GM12892 (cell line): Measurements from ENCODE around the gene USP53.

ENCODE experiments used
- POLR2A ChIP-seq: IDR thresholded peaks from 2 replicates; pipeline ENCODE4 v1.6.1; 2011; ENCODE audit warnings: low read depth, low read length, control low read depth
- POLR2AphosphoS5 ChIP-seq: IDR thresholded peaks from 2 replicates; pipeline ENCODE4 v1.6.1; 2011; ENCODE audit warnings: low read depth, low read length, control low read depth
- TAF1 ChIP-seq: IDR thresholded peaks from 2 replicates; pipeline ENCODE4 v1.6.1; 2011; ENCODE audit warnings: low read depth, mild to moderate bottlenecking, control low read depth, low read length, borderline replicate concordance

- TF ChIP-seq POLR2AphosphoS5 (no peak), POLR2A (no peak), TAF1 (no peak)
These were observed 22.9 kb upstream of the USP53 start for GRCh38 chr4:119189638-119190037.
